ENCODE results near the gene WASF2. TPM values are rescaled to one million over a fixed set of nuclear protein-coding genes. Genes with fewer than 3 reads are reported as not detected.
A peak's percentile ranks its signal among the peaks of the same experiment; 100 is the strongest.

The WASF2 gene
- total RNA-seq, 1 experiment from 2014 or later = 65.9 TPM

GRCh38 chr1:27397749-27398148, 92.2 kb downstream of the WASF2 start:
- H3K36me3 Mint-ChIP-seq (ENCODE audit: insufficient read depth in 1 of 3, low read depth in 3 of 3) = peaks cover 0 to 4% (median 3%) of the 10 kb centered on the region in 3 experiments; a peak in 2 of 7 replicates
- no peak overlapping the region for H3K27ac ChIP-seq (ENCODE audit: insufficient read length, low read depth, low read length)
- H2AK5ac ChIP-seq (ENCODE audit: insufficient read length, low read length) = no peak overlapping the region
- H3K4ac ChIP-seq (ENCODE audit: low read depth, low read length) = no peak overlapping the region
- H3K4me3 Mint-ChIP-seq = no peak overlapping the region
- no CpG with 5 or more reads among the region's 7 CpGs for whole genome bisulfite sequencing (ENCODE audit: extremely low coverage, insufficient read length, low lambda C conversion rate)
- no peak overlapping the region for H2BK15ac ChIP-seq (ENCODE audit: low read depth, low read length)
- no peak overlapping the region for H4K91ac ChIP-seq (ENCODE audit: insufficient read length, low read depth, low read length)
- no peak for TF ChIP-seq CTCF (conservative IDR thresholded peaks at IDR 0.05)
- H3K18ac ChIP-seq (ENCODE audit: insufficient read length, low read depth, low read length) = no peak overlapping the region
- no peak overlapping the region for H3K56ac ChIP-seq (ENCODE audit: insufficient read length, low read depth, low read length)
- no peak overlapping the region for H2BK12ac ChIP-seq (ENCODE audit: insufficient read length, low read depth, low read length)
- H3K27ac Mint-ChIP-seq = peak overlapping the region in 1 of 3 experiments; percentile 88; a peak in 1 of 7 replicates
- no peak overlapping the region for H4K5ac ChIP-seq (ENCODE audit: insufficient read length, low read depth, low read length)
- H3K9ac ChIP-seq (ENCODE audit: extremely low read depth, insufficient read length, low read length) = no peak overlapping the region
- no peak overlapping the region for H2BK5ac ChIP-seq (ENCODE audit: insufficient read length, low read length)
- H3K79me1 ChIP-seq (ENCODE audit: insufficient read depth, low read depth, low read length, poor library complexity, severe bottlenecking) = no peaks in the 10 kb centered on the region
- no peak overlapping the region for H3K14ac ChIP-seq (ENCODE audit: insufficient read depth, low read length)
- no peak for DNase-seq
- no peak overlapping the region for H2AFZ ChIP-seq (ENCODE audit: low read length)
- H3K79me2 ChIP-seq (ENCODE audit: insufficient read depth, low read length) = no peaks in the 10 kb centered on the region
- peaks cover 33 to 49% of the 10 kb centered on the region in 2 experiments for H3K4me1 Mint-ChIP-seq
- no peak overlapping the region for H3T11ph ChIP-seq (ENCODE audit: low read length)
- H3K9me3 Mint-ChIP-seq = no peaks in the 10 kb centered on the region
- no peaks in the 10 kb centered on the region; the same call in 1 of the 2 replicates for H3K4me1 ChIP-seq (ENCODE audit: insufficient read depth, low read length)
- no peaks in the 10 kb centered on the region for H3K23me2 ChIP-seq (ENCODE audit: insufficient read length, low read depth, low read length, poor library complexity, severe bottlenecking)
- H2BK120ac ChIP-seq (ENCODE audit: low read depth, low read length, poor library complexity, severe bottlenecking) = no peak overlapping the region
- no peak overlapping the region for H4K8ac ChIP-seq (replicated peaks; ENCODE audit: insufficient read length, low read depth, low read length)
- H4K20me1 ChIP-seq (ENCODE audit: control insufficient read depth, insufficient read depth, insufficient read length) = no peaks in the 10 kb centered on the region
- H3K27me3 ChIP-seq (ENCODE audit: insufficient read depth, low read length) = no peaks in the 10 kb centered on the region
- no peak overlapping the region for H3K23ac ChIP-seq (ENCODE audit: insufficient read length, low read depth, low read length)
- no peaks in the 10 kb centered on the region; the same call in 1 of the 2 replicates for H3K27me3 Mint-ChIP-seq (ENCODE audit: low read depth)
- no peak overlapping the region for H3K4me2 ChIP-seq (ENCODE audit: insufficient read depth, insufficient read length, low read length)
- no peak overlapping the region for H2BK20ac ChIP-seq (ENCODE audit: low read depth, low read length, poor library complexity, severe bottlenecking)
- no peaks in the 10 kb centered on the region for H3K9me3 ChIP-seq (ENCODE audit: control insufficient read depth, low read depth, low read length)
